MM.1S (cell line): ENCODE results near the gene FAM222B.
"Not testable (repeated sequence)": the region's sequence is repeated elsewhere in the genome, so short reads cannot be mapped to it uniquely, and the experiment has no call there.

Experiments
- CTCF ChIP-seq: fragments of 300-600 bp; sonication (generic); IDR thresholded peaks from 2 replicates; pipeline ENCODE4 v1.5.1; 2016; ENCODE audit warnings: antibody characterized with exemption, low read length, mixed read lengths
- EZH2 ChIP-seq: fragments of 300-600 bp; sonication (generic); optimal IDR thresholded peaks from 2 replicates; pipeline ENCODE3; 2017; ENCODE audit warnings: low read depth, mild to moderate bottlenecking, antibody characterized with exemption, low read length, mixed read lengths

- not testable (repeated sequence) for TF ChIP-seq CTCF, EZH2
These were observed 6.0 kb downstream of the FAM222B start for GRCh38 chr17:28836541-28836940.
